IMR-90 (cell line): Measurements from ENCODE around the gene SLC35F6. TPM values are rescaled to one million over a fixed set of nuclear protein-coding genes. Genes with fewer than 3 reads are reported as not detected.
A peak's percentile ranks its signal among the peaks of the same experiment; 100 is the strongest.

ENCODE experiments used
- ATAC-seq: fragments of 200-7000 bp; cut with Tn5 transposase; 2 replicates; pipeline ENCODE4 v1.9.1; 2020; ENCODE audit warnings: low read depth, mild to moderate bottlenecking, moderate library complexity
- BruUV-seq: library from RNA; stranded (reverse); fragments of 400-500 nt; replicated peaks from 2 replicates; lab custom pipeline; 2021; lab: Mats Ljungman, UMichigan
- CTCF ChIA-PET: fragments of 300-600 bp; formaldehyde crosslinking; extraction: SDS; loops from one replicate; lab custom pipeline; 2021; ENCODE audit warnings: antibody characterized with exemption; lab: Yijun Ruan, JAX
- POLR2A ChIA-PET: fragments of 300-600 bp; sonication (Branson Sonifier 250); formaldehyde crosslinking; loops from one replicate; lab custom pipeline; 2022; ENCODE audit warnings: antibody characterized with exemption; ENCODE audit not compliant: unreplicated experiment; lab: Charles Lee
- DNase-seq: peaks from one replicate; pipeline ENCODE4 v3.0.0; 2013
- H2AFZ ChIP-seq: replicated peaks from 2 replicates; pipeline ENCODE3; 2013; ENCODE audit warnings: low read length, mild to moderate bottlenecking; ENCODE audit not compliant: poor library complexity
- H2AK5ac ChIP-seq: 2 replicates; pipeline ENCODE4 v1.6.1; 2013; ENCODE audit warnings: low read depth, low read length, inconsistent platforms
- H2AK9ac ChIP-seq: replicated peaks from 2 replicates; pipeline ENCODE3; 2013; ENCODE audit warnings: mild to moderate bottlenecking, low read depth, low read length, moderate library complexity; ENCODE audit not compliant: poor library complexity
- H2BK120ac ChIP-seq: 2 replicates; pipeline ENCODE4 v1.6.1; 2013; ENCODE audit warnings: low read depth, low read length, inconsistent platforms
- H2BK15ac ChIP-seq: 3 replicates; pipeline ENCODE4 v1.6.1; 2013; ENCODE audit warnings: low read depth, low read length, inconsistent platforms
- H2BK20ac ChIP-seq: 2 replicates; pipeline ENCODE4 v1.6.1; 2013; ENCODE audit warnings: low read depth, mild to moderate bottlenecking, inconsistent platforms, low read length, moderate library complexity
- H2BK5ac ChIP-seq: 2 replicates; pipeline ENCODE4 v1.6.1; 2013; ENCODE audit warnings: mild to moderate bottlenecking, low read depth, low read length, inconsistent platforms; ENCODE audit not compliant: poor library complexity, severe bottlenecking
- H3K14ac ChIP-seq: replicated peaks from 2 replicates; pipeline ENCODE4 v1.6.1; 2013; ENCODE audit warnings: low read depth, low read length, inconsistent platforms
- H3K18ac ChIP-seq: 2 replicates; pipeline ENCODE4 v1.6.1; 2013; ENCODE audit warnings: low read depth, low read length, control low read depth
- H3K23ac ChIP-seq: 2 replicates; pipeline ENCODE4 v1.6.1; 2013; ENCODE audit warnings: low read depth, low read length, inconsistent platforms
- H3K27ac ChIP-seq: 2 replicates; pipeline ENCODE4 v1.5.1; 2013; ENCODE audit warnings: mild to moderate bottlenecking, control low read depth, low read length; ENCODE audit not compliant: insufficient read depth
- H3K27me3 ChIP-seq: 2 replicates; pipeline ENCODE4 v1.6.1; 2013; ENCODE audit warnings: low read length; ENCODE audit not compliant: control insufficient read depth, insufficient read depth
- H3K36me3 ChIP-seq: 2 replicates; pipeline ENCODE4 v1.6.1; 2013; ENCODE audit warnings: low read length, mixed read lengths; ENCODE audit not compliant: control insufficient read depth, insufficient read depth
- H3K4ac ChIP-seq: 2 replicates; pipeline ENCODE4 v1.6.1; 2013; ENCODE audit warnings: low read depth, low read length, inconsistent platforms
- H3K4me1 ChIP-seq: 2 replicates; pipeline ENCODE4 v1.6.1; 2013; ENCODE audit warnings: low read length, mixed read lengths; ENCODE audit not compliant: control insufficient read depth, insufficient read depth
- H3K4me2 ChIP-seq: 2 replicates; pipeline ENCODE4 v1.6.1; 2013; ENCODE audit warnings: low read depth, mild to moderate bottlenecking, control low read depth, low read length, moderate library complexity
- H3K4me3 ChIP-seq: 2 replicates; pipeline ENCODE4 v1.5.1; 2013; ENCODE audit warnings: low read depth, mild to moderate bottlenecking, control low read depth, low read length, moderate library complexity; ENCODE audit not compliant: insufficient read depth
- H3K56ac ChIP-seq: 2 replicates; pipeline ENCODE4 v1.6.1; 2013; ENCODE audit warnings: low read length, inconsistent platforms; ENCODE audit not compliant: insufficient read depth; ENCODE audit errors: extremely low read depth
- H3K79me1 ChIP-seq, 2 experiments: 2 replicates each; pipeline ENCODE4 v1.6.1; 2013; ENCODE audit warnings: low read length in 2 of 2, inconsistent platforms in 1 of 2, low read depth in 1 of 2
- H3K9ac ChIP-seq: 2 replicates; pipeline ENCODE4 v1.6.1; 2013; ENCODE audit warnings: low read depth, low read length, control low read depth
- H3K9me1 ChIP-seq: 2 replicates; pipeline ENCODE4 v1.6.1; 2013; ENCODE audit warnings: low read length, inconsistent platforms; ENCODE audit not compliant: insufficient read depth
- H3K9me3 ChIP-seq: 2 replicates; pipeline ENCODE4 v1.6.1; 2013; ENCODE audit warnings: low read length; ENCODE audit not compliant: control insufficient read depth, insufficient read depth
- H4K20me1 ChIP-seq: 2 replicates; pipeline ENCODE4 v1.6.1; 2013; ENCODE audit warnings: low read length, inconsistent platforms; ENCODE audit not compliant: insufficient read depth
- H4K5ac ChIP-seq: 2 replicates; pipeline ENCODE4 v1.6.1; 2013; ENCODE audit warnings: mild to moderate bottlenecking, low read depth, low read length, control low read depth
- H4K8ac ChIP-seq, 2 experiments: 2 replicates each; pipeline ENCODE4 v1.6.1; 2013; ENCODE audit warnings: low read depth in 2 of 2, low read length in 2 of 2, control low read depth in 1 of 2, inconsistent platforms in 1 of 2
- H4K91ac ChIP-seq: 2 replicates; pipeline ENCODE4 v1.6.1; 2013; ENCODE audit warnings: low read depth, low read length, inconsistent platforms; ENCODE audit not compliant: insufficient read depth
- BHLHE40 ChIP-seq: fragments of 150-350 bp; IDR thresholded peaks from 2 replicates; pipeline ENCODE4 v1.6.1; 2016; ENCODE audit warnings: mild to moderate bottlenecking, low read depth, low read length
- CEBPB ChIP-seq: IDR thresholded peaks from 2 replicates; pipeline ENCODE4 v1.6.1; 2012; ENCODE audit warnings: low read depth, low read length, improper control_type of control experiment
- CHD1 ChIP-seq: IDR thresholded peaks from 2 replicates; pipeline ENCODE4 v1.6.1; 2012; ENCODE audit warnings: low read depth, low read length, improper control_type of control experiment
- FOS ChIP-seq: fragments of 150-350 bp; IDR thresholded peaks from 2 replicates; pipeline ENCODE4 v1.6.1; 2016; ENCODE audit warnings: low read depth, low read length
- MAFK ChIP-seq: IDR thresholded peaks from 2 replicates; pipeline ENCODE4 v1.6.1; 2012; ENCODE audit warnings: low read depth, low read length, improper control_type of control experiment
- MAZ ChIP-seq: IDR thresholded peaks from 2 replicates; pipeline ENCODE4 v1.6.1; 2012; ENCODE audit warnings: low read depth, mild to moderate bottlenecking, low read length, improper control_type of control experiment, moderate library complexity, borderline replicate concordance
- MXI1 ChIP-seq: IDR thresholded peaks from 2 replicates; pipeline ENCODE4 v1.6.1; 2012; ENCODE audit warnings: low read depth, mild to moderate bottlenecking, low read length, moderate library complexity, borderline replicate concordance
- NFE2L2 ChIP-seq: fragments of 150-350 bp; IDR thresholded peaks from 2 replicates; pipeline ENCODE4 v1.6.1; 2016; ENCODE audit warnings: low read depth, mild to moderate bottlenecking, low read length
- POLR2A ChIP-seq: IDR thresholded peaks from 2 replicates; pipeline ENCODE4 v1.6.1; 2012; ENCODE audit warnings: mild to moderate bottlenecking, low read depth, low read length
- RAD21 ChIP-seq: IDR thresholded peaks from 2 replicates; pipeline ENCODE4 v1.6.1; 2012; ENCODE audit warnings: low read length, improper control_type of control experiment
- RCOR1 ChIP-seq: IDR thresholded peaks from 2 replicates; pipeline ENCODE4 v1.6.1; 2012; ENCODE audit warnings: mild to moderate bottlenecking, low read length, improper control_type of control experiment; ENCODE audit not compliant: insufficient replicate concordance
- SMC3 ChIP-seq: fragments of 150-350 bp; IDR thresholded peaks from 2 replicates; pipeline ENCODE4 v1.6.1; 2016; ENCODE audit warnings: low read depth, mild to moderate bottlenecking, antibody characterized with exemption, low read length, moderate library complexity
- WGBS, 2 experiments: methylation state at CpG; one replicate each; pipeline versions ENCODE4 v1.1.5 to v1.1.7; 2013; ENCODE audit warnings: missing lambda C conversion rate in 2 of 2; ENCODE audit not compliant: insufficient read length in 1 of 2; ENCODE audit errors: extremely low coverage in 2 of 2; 5-methylcytosine and 5-hydroxymethylcytosine counted together
- dilution Hi-C: fragments of 300-500 bp; cut with HindIII; formaldehyde crosslinking; loops from one replicate; pipeline ENCODE4 v1.14.3; 2018; ENCODE audit warnings: low sequenced_read_pairs; ENCODE audit not compliant: unreplicated experiment
- in situ Hi-C: fragments of 300-500 bp; cut with MboI; formaldehyde crosslinking; loops from 3 replicates; pipeline ENCODE4 v1.14.3; 2019; ENCODE audit warnings: low sequenced_read_pairs, inconsistent platforms, mixed read lengths
- intact Hi-C: fragments of 100-400 bp; cut with micrococcal nuclease; formaldehyde crosslinking; loops from 2 replicates; pipeline ENCODE4 v1.10.0; 2022
- polyA plus RNA-seq, 3 experiments: library from polyadenylated mRNA; depleted of rRNA; stranded (reverse); fragments of >200 nt; gene quantifications; 2 replicates each; pipeline ENCODE4 v1.2.3, GENCODE V29; 2012; ENCODE audit warnings: low replicate concordance in 1 of 3
- total RNA-seq: library from RNA; depleted of rRNA; stranded (reverse); fragments of >200 nt; gene quantifications from 2 replicates; pipeline ENCODE4 v1.2.3, GENCODE V29; 2012
- TF ChIP-seq, protein P1 (sequence below): fragments of 150-350 bp; IDR thresholded peaks from 2 replicates; pipeline ENCODE4 v1.6.1; 2016; ENCODE audit warnings: low read depth, mild to moderate bottlenecking, low read length, moderate library complexity, borderline replicate concordance
- TF ChIP-seq, protein P2 (sequence below): fragments of 150-350 bp; IDR thresholded peaks from 2 replicates; pipeline ENCODE4 v1.6.1; 2017; ENCODE audit warnings: mild to moderate bottlenecking, antibody characterized with exemption, low read length, low read depth

SLC35F6 gene
- total and polyA plus RNA-seq, 2 of the 4 experiments (the other 2 are of a cell fraction), result 19.1 to 30.6 TPM

DNA sequence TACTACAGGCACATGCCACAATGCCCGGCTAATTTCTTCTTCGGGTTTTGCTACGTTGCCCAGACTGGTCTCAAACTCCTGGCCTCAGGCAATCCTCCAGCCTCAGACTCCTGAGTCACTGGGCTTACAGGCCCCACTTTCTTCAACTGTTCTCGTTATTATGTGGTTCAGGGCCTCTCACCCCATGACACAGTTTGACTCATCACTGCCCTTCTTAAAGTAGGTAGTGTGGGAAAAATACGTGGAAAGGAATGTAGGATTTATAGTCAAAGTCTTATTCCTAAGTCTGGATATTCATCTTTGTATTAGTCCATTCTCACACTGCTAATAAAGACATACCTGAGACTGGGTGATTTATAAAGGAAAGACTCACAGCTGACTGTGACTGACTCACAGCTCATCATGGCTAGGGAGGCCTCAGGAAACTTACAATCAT is 41.2 kb downstream of the SLC35F6 start:
- Histone ChIP-seq H2AK5ac (no peak overlapping the region), H3K23ac (no peak overlapping the region), H3K27me3 (peaks cover 6% of the 10 kb centered on the region), H3K27ac (no peak overlapping the region), H4K5ac (no peak overlapping the region), H4K8ac (no peak overlapping the region), H2AFZ (no peak overlapping the region), H3K36me3 (no peaks in the 10 kb centered on the region), H3K18ac (no peak overlapping the region), H4K20me1 (no peaks in the 10 kb centered on the region), H4K91ac (no peak overlapping the region), H2AK9ac (no peak overlapping the region), H3K4me3 (no peak overlapping the region), H3K56ac (no peak overlapping the region), H3K79me1 (no peaks in the 10 kb centered on the region; a peak in 1 of 4 replicates), H3K14ac (no peak overlapping the region), H3K9ac (no peak overlapping the region), H3K9me3 (no peaks in the 10 kb centered on the region), H3K4ac (no peak overlapping the region), H2BK5ac (no peak overlapping the region), H2BK120ac (no peak overlapping the region), H2BK20ac (no peak overlapping the region), H3K9me1 (0 out of 2 replicates have a peak, but pooled peaks cover 3% of the 10 kb centered on the region), H2BK15ac (no peak overlapping the region), H3K4me1 (no peaks in the 10 kb centered on the region), H3K4me2 (no peak overlapping the region)
- ATAC-seq, result peak; percentile 61
- intact Hi-C loops (no loop called here), dilution Hi-C loops (no loop called here), in situ Hi-C loops (no loop called here)
- 42% methylated on average over 3 of the region's 5 CpGs; no CpG with 5 or more reads in 1 of the 2 experiments for WGBS, 2 experiments
- BruUV-seq, result no TSS peak
- ChIA-PET POLR2A (no interaction called here), CTCF (interaction anchor here (0.6 kb wide), 1 partner anchor 113 kb away, joined by 11 read pairs; no protein-coding TSS in a partner anchor)
- TF ChIP-seq CHD1 (no peak), MAFK (no peak), RAD21 (no peak), FOS (peak; percentile 58; the same call in 1 of the 2 replicates), POLR2A (no peak), RCOR1 (peak; percentile 42), SMC3 (no peak), MAZ (no peak), MXI1 (no peak), BHLHE40 (no peak), NFE2L2 (no peak), CEBPB (no peak)
- TF ChIP-seq, protein P1, sequence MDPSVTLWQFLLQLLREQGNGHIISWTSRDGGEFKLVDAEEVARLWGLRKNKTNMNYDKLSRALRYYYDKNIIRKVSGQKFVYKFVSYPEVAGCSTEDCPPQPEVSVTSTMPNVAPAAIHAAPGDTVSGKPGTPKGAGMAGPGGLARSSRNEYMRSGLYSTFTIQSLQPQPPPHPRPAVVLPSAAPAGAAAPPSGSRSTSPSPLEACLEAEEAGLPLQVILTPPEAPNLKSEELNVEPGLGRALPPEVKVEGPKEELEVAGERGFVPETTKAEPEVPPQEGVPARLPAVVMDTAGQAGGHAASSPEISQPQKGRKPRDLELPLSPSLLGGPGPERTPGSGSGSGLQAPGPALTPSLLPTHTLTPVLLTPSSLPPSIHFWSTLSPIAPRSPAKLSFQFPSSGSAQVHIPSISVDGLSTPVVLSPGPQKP, result no peak
- TF ChIP-seq, protein P2, sequence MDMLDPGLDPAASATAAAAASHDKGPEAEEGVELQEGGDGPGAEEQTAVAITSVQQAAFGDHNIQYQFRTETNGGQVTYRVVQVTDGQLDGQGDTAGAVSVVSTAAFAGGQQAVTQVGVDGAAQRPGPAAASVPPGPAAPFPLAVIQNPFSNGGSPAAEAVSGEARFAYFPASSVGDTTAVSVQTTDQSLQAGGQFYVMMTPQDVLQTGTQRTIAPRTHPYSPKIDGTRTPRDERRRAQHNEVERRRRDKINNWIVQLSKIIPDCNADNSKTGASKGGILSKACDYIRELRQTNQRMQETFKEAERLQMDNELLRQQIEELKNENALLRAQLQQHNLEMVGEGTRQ, result no peak
- DNase-seq, result peak; percentile 87
